A673 (cell line): ENCODE results near the gene CSHL1.
"Not testable (repeated sequence)": the region's sequence is repeated elsewhere in the genome, so short reads cannot be mapped to it uniquely, and the experiment has no call there.

ENCODE experiments used
- CTCF ChIP-seq: fragments of 300-800, 200-600 bp; sonication (generic); conservative IDR thresholded peaks from 2 replicates; pipeline ENCODE4 v1.5.1; 2017; ENCODE audit warnings: low read depth, mild to moderate bottlenecking, antibody characterized with exemption, low read length, moderate library complexity, mixed read lengths
- EZH2 ChIP-seq: fragments of 200-600 bp; sonication (generic); IDR thresholded peaks from 2 replicates; pipeline ENCODE4 v1.6.1; 2017; ENCODE audit warnings: borderline replicate concordance, low read depth, mild to moderate bottlenecking, mixed read lengths, antibody characterized with exemption, low read length; ENCODE audit not compliant: poor library complexity, severe bottlenecking

- TF ChIP-seq CTCF, EZH2: not testable (repeated sequence)
Measured at GRCh38 chr17:63901971-63902370, 9.1 kb downstream of the CSHL1 start.
